ENCODE results near the gene AP3B1. TPM values are rescaled to one million over a fixed set of nuclear protein-coding genes. Genes with fewer than 3 reads are reported as not detected.

Gene AP3B1
- total RNA-seq, 4 donors from 2014 or later, result 31.2 to 42.1 (median 36.2) TPM

DNA sequence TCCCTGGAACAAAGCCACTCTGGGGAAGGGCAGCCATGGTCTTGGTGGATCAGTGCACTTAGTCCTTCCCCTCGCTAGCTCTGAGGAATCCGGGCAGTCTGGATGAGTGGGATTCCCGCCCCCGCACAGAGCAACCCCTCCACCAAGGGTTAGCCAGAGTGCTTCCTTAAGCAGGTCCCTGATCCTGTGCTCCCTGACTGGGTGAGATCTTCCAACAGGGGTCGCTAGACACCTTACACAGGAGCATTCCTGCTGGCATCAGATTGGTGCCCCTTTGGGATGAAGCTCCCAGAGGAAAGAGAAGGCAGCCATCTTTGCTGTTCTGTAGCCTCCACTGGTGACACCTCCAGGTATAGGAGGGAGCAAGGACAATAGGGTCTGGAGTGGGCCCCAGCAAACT is 228.8 kb downstream of the AP3B1 start:
- 100% methylated on average over 2 of the region's 5 CpGs for WGBS
- intact Hi-C loops (cut with DNase I), result no loop called here
- Histone ChIP-seq H3K36me3 (peaks cover 0 to 4% (median 0%) of the 10 kb centered on the region in 4 donors), H3K27ac (replicated peaks in 1 of 4) (no peak overlapping the region), H3K4me1 (no peaks in the 10 kb centered on the region), H3K4me3 (no peak overlapping the region), H3K9me3 (peaks cover 0 to 17% (median 11%) of the 10 kb centered on the region in 4 donors), H3K27me3 (no peaks in the 10 kb centered on the region)
- TF ChIP-seq POLR2AphosphoS5 (IDR thresholded peaks at IDR 0.05) (no peak), EP300 (IDR thresholded peaks at IDR 0.05) (no peak), POLR2A (IDR thresholded peaks at IDR 0.05; ENCODE audit: low read depth) (no peak)
- TF ChIP-seq, protein P1, sequence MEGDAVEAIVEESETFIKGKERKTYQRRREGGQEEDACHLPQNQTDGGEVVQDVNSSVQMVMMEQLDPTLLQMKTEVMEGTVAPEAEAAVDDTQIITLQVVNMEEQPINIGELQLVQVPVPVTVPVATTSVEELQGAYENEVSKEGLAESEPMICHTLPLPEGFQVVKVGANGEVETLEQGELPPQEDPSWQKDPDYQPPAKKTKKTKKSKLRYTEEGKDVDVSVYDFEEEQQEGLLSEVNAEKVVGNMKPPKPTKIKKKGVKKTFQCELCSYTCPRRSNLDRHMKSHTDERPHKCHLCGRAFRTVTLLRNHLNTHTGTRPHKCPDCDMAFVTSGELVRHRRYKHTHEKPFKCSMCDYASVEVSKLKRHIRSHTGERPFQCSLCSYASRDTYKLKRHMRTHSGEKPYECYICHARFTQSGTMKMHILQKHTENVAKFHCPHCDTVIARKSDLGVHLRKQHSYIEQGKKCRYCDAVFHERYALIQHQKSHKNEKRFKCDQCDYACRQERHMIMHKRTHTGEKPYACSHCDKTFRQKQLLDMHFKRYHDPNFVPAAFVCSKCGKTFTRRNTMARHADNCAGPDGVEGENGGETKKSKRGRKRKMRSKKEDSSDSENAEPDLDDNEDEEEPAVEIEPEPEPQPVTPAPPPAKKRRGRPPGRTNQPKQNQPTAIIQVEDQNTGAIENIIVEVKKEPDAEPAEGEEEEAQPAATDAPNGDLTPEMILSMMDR (IDR thresholded peaks at IDR 0.05), result no peak
- DNase-seq (ENCODE audit: extremely low spot score), result no peak

DNA sequence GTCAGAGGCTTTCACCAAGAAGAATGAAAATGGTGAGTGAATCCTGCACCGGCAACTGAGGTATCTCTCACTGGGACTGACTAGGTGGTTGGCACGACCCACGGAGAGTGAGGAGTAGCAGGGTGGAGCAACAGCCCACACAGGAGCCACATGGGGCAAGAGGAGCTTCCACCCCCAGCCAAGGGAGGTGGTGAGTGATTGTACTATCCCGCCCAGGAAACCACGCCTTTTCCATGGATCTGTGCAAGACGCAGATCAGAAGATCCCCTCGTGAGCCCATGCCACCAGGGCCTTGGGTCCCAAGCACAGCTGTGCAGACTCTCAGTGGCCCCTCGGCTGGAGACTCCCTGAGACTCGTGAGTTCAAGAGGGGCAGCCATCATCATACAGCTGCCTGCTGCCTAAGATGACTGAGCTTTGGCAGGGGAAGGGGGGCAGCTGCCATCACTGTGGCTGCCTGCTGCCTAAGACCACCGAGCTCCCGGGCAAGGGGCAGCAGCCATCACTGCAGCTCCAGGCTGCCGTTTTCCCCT is 229.5 kb downstream of the AP3B1 start:
- Histone ChIP-seq H3K4me3 (no peak overlapping the region), H3K27me3 (no peaks in the 10 kb centered on the region), H3K27ac (replicated peaks in 1 of 4) (no peak overlapping the region), H3K36me3 (peaks cover 0 to 4% (median 0%) of the 10 kb centered on the region in 4 donors), H3K4me1 (no peaks in the 10 kb centered on the region), H3K9me3 (peaks cover 0 to 17% (median 11%) of the 10 kb centered on the region in 4 donors)
- TF ChIP-seq EP300 (IDR thresholded peaks at IDR 0.05), result no peak
- TF ChIP-seq, protein P1 (IDR thresholded peaks at IDR 0.05), result no peak
- no peak for TF ChIP-seq POLR2A (IDR thresholded peaks at IDR 0.05; ENCODE audit: low read depth)
- no peak for TF ChIP-seq POLR2AphosphoS5 (IDR thresholded peaks at IDR 0.05)
- intact Hi-C loops (cut with DNase I), result no loop called here
- no peak for DNase-seq (ENCODE audit: extremely low spot score)
- WGBS, result 88% methylated on average over 7 of the region's 12 CpGs

DNA sequence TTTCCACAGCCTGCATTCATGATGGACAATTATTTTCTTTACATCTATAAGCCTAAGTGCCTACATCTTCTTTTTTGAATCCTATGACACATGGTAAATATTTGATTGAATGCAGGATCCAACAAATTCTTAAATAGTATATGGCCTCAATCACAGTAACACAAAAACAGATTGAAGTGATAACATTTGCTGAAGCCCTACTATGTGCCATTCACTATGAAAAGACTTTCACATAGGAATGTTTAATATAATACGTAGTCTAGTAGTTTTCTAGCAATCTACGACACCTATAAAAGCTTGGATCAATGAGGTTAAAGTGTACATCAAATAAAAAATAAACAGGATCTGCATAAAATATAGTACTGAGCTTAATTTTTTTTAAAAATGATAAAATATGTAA is 231.0 kb downstream of the AP3B1 start:
- Histone ChIP-seq H3K4me3 (no peak overlapping the region), H3K36me3 (peaks cover 0 to 4% (median 0%) of the 10 kb centered on the region in 4 donors), H3K27me3 (no peaks in the 10 kb centered on the region), H3K9me3 (peaks cover 0 to 17% (median 11%) of the 10 kb centered on the region in 4 donors), H3K4me1 (no peaks in the 10 kb centered on the region), H3K27ac (replicated peaks in 1 of 4) (no peak overlapping the region)
- DNase-seq (ENCODE audit: extremely low spot score), result no peak
- TF ChIP-seq, protein P1 (IDR thresholded peaks at IDR 0.05), result no peak
- TF ChIP-seq POLR2A (IDR thresholded peaks at IDR 0.05; ENCODE audit: low read depth) (no peak), POLR2AphosphoS5 (IDR thresholded peaks at IDR 0.05) (no peak), EP300 (IDR thresholded peaks at IDR 0.05) (no peak)
- WGBS, result 99% methylated on average over 2 of the region's 2 CpGs
- intact Hi-C loops (cut with DNase I), result no loop called here

DNA sequence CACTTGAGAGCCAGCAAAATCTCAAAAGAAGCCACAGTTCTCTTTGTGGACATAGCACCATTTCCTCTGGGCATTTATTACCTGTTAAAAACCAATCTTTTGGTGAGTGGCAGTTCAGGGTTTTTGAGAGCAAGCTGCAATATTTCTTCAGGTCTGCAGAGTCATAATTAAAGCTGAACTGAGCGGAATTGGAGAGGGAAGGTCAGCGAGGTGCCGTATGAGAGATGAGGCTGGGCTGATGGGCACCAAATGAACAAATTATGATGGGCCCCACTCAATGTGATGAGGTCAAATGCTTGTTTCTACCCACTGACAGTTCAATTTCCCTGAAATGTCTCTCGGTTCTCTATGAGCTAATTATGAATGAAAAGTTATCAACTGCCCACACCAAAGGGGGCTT is 231.9 kb downstream of the AP3B1 start:
- intact Hi-C loops (cut with DNase I), result no loop called here
- WGBS, result 79% methylated on average over 4 of the region's 4 CpGs
- Histone ChIP-seq H3K9me3 (peaks cover 0 to 10% (median 4%) of the 10 kb centered on the region in 4 donors), H3K27ac (replicated peaks in 1 of 4) (no peak overlapping the region), H3K4me1 (no peaks in the 10 kb centered on the region), H3K36me3 (no peaks in the 10 kb centered on the region), H3K27me3 (no peaks in the 10 kb centered on the region), H3K4me3 (no peak overlapping the region)
- no peak for DNase-seq (ENCODE audit: extremely low spot score)
- TF ChIP-seq POLR2A (IDR thresholded peaks at IDR 0.05; ENCODE audit: low read depth) (no peak), POLR2AphosphoS5 (IDR thresholded peaks at IDR 0.05) (no peak), EP300 (IDR thresholded peaks at IDR 0.05) (no peak)

DNA sequence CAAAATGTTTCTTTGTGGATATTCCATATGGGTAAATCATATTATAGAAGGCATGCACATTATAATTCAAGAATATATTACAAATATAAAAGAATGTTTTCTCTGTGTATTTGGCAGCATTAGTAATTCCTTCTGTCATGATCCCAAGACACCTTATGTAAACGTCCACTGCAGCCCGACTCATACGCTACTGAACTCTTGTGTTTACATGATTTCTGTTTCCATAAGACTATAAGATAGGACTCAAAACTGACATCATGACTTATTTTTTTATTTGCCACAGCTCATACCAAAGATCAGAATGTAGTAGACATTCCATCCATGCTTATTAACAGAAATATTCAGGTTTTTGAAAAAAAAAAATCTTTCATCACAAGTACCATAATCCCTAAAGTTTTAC is 234.1 kb downstream of the AP3B1 start:
- Histone ChIP-seq H3K27ac (replicated peaks in 1 of 4) (no peak overlapping the region), H3K36me3 (no peaks in the 10 kb centered on the region), H3K27me3 (no peaks in the 10 kb centered on the region), H3K9me3 (no peaks in the 10 kb centered on the region), H3K4me1 (no peaks in the 10 kb centered on the region), H3K4me3 (no peak overlapping the region)
- WGBS, result 63% methylated on average over 3 of the region's 3 CpGs
- no peak for DNase-seq (ENCODE audit: extremely low spot score)
- intact Hi-C loops (cut with DNase I), result no loop called here
- TF ChIP-seq POLR2AphosphoS5 (IDR thresholded peaks at IDR 0.05), result no peak

DNA sequence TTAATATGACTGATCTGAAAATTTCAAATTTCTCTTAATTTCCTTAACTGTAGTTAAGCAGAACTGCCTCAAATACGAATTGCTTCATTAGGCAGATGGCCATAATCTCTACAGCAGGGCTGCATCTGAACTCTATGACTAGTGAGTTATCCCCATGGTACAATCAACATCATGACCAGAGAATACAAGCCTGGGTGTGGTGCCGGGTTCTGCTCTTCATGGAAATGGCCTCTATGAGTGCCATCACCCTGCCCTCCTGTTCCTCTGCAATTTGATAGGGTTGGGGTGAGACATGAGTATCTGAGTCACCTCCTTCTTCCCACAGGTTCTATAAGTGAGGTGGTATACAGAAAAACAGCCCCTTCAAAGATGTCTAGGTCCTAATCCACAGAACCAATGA is 235.9 kb downstream of the AP3B1 start:
- no peaks in the 10 kb centered on the region for H3K4me1 ChIP-seq
- no peak overlapping the region for H3K4me3 ChIP-seq
- intact Hi-C loops (cut with DNase I), result no loop called here
- DNase-seq (ENCODE audit: extremely low spot score), result no peak
- H3K27me3 ChIP-seq, result no peaks in the 10 kb centered on the region
- WGBS, result 100% methylated on average over 2 of the region's 2 CpGs
- H3K36me3 ChIP-seq, result no peaks in the 10 kb centered on the region
- no peak overlapping the region for H3K27ac ChIP-seq (replicated peaks in 1 of 4)
- no peak for TF ChIP-seq EP300 (IDR thresholded peaks at IDR 0.05)
- TF ChIP-seq POLR2AphosphoS5 (IDR thresholded peaks at IDR 0.05), result no peak
- no peak for TF ChIP-seq POLR2A (IDR thresholded peaks at IDR 0.05; ENCODE audit: low read depth)
- TF ChIP-seq, protein P1 (IDR thresholded peaks at IDR 0.05), result no peak
- no peaks in the 10 kb centered on the region for H3K9me3 ChIP-seq
